HG03378 (cell line): ENCODE results near the gene SORBS1.

Experiments
- ATAC-seq: cut with Tn5 transposase; IDR thresholded peaks from one replicate; pipeline ENCODE4 v1.9.1; 2021; ENCODE audit warnings: mild to moderate bottlenecking, moderate library complexity; ENCODE audit not compliant: unreplicated experiment

The SORBS1 gene

GRCh38 chr10:95517536-95518454, 43.4 kb downstream of the SORBS1 start:
- ATAC-seq, result no peak

GRCh38 chr10:95516774-95517373, 44.3 kb downstream of the SORBS1 start:
- no peak for ATAC-seq

- ATAC-seq, result no peak
Observed at GRCh38 chr10:95513941-95514392, 47.2 kb downstream of the SORBS1 start.

- no peak for ATAC-seq
Observed at GRCh38 chr10:95513008-95513589, 48.1 kb downstream of the SORBS1 start.

GRCh38 chr10:95511314-95511713, 49.9 kb downstream of the SORBS1 start:
- no peak for ATAC-seq

- ATAC-seq, result no peak
Observed at GRCh38 chr10:95509251-95509650, 51.9 kb downstream of the SORBS1 start.

GRCh38 chr10:95508730-95509129, 52.4 kb downstream of the SORBS1 start:
- ATAC-seq, result no peak

- no peak for ATAC-seq
Observed at GRCh38 chr10:95506056-95506737, 55.0 kb downstream of the SORBS1 start.

GRCh38 chr10:95505641-95506040, 55.5 kb downstream of the SORBS1 start:
- no peak for ATAC-seq

GRCh38 chr10:95505084-95505610, 56.0 kb downstream of the SORBS1 start:
- ATAC-seq, result no peak

- no peak for ATAC-seq
Observed at GRCh38 chr10:95504246-95504691, 56.9 kb downstream of the SORBS1 start.

GRCh38 chr10:95503526-95503925, 57.6 kb downstream of the SORBS1 start:
- ATAC-seq, result no peak

GRCh38 chr10:95503001-95503400, 58.2 kb downstream of the SORBS1 start:
- no peak for ATAC-seq

GRCh38 chr10:95502377-95502776, 58.8 kb downstream of the SORBS1 start:
- ATAC-seq, result no peak

- no peak for ATAC-seq
Observed at GRCh38 chr10:95501203-95502094, 59.7 kb downstream of the SORBS1 start.

GRCh38 chr10:95500649-95501048, 60.5 kb downstream of the SORBS1 start:
- ATAC-seq, result no peak

- ATAC-seq, result no peak
Observed at GRCh38 chr10:95500097-95500496, 61.1 kb downstream of the SORBS1 start.

GRCh38 chr10:95499482-95499989, 61.6 kb downstream of the SORBS1 start:
- no peak for ATAC-seq

GRCh38 chr10:95496951-95497350, 64.2 kb downstream of the SORBS1 start:
- no peak for ATAC-seq
